Measurements from ENCODE around the gene TROAP.
A peak's percentile ranks its signal among the peaks of the same experiment; 100 is the strongest.
"Not testable (repeated sequence)": the region's sequence is repeated elsewhere in the genome, so short reads cannot be mapped to it uniquely, and the experiment has no call there.

TROAP gene

GRCh38 chr12:49330631-49331379 lies 7.8 kb downstream of the TROAP start:
- DNase-seq (ENCODE audit: low read depth in 2 of 2): no peak

DNA sequence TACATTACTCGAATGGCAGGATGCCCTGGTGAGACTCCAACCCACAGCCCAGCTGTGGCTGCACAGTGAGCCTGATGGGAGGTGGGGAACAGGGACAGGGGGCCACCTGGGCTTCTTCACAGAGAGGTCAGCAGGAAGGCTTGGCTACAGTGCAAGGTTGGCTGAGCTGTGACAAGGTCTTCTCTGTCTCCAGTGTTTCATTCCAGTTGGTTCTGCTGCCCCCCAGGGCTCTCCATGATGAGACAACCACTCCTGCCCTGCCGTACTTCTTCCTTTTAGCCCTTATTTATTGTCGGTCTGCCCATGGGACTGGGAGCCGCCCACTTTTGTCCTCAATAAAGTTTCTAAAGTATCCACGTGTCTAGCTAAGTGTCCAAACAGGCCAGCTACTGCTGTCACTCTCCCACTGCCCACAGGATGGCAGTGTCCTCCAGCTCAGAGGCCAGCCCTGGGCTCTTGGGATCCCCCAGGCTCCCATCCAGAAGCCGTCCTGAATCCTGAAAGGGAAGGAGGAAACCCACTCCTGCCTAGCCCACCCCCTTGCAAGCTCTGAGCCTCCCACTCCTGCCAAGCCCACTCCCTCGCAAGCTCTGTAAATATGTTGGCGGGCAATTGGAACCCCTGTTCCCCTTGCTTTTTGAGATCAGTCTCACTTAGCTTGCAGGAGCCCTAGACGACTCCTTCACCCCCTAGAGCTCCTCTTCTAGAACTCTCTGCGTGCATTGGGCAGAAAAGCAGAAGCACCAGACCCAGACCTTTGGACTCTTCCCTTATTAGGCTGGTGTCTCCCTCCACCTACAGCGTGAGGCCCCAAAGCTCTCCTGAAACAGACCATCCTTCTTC lies 8.5 kb downstream of the TROAP start:
- no peak for DNase-seq (ENCODE audit: low read depth in 2 of 2)

DNA sequence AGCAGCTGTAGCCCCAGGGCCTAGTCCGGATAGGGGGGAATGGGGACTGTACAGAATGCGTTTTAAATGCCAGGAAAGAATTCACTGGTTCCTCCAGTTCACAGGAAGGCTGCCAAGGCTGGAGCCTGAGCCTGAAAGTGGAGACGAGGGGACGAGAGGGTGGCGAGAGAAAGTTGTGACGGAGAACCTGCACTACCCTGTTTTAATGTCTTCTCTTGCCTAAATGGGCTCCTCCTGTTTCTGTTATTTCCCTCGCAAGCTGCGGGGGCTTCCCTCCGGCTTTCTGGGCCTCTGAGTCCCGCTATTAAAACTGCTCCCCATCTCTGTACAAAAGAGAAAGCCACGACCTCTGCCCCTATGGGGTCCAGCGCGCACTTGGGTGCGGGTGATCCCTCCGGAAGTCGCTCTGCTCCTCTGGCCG lies 9.4 kb downstream of the TROAP start:
- DNase-seq (ENCODE audit: low read depth in 2 of 2): no peak

DNA sequence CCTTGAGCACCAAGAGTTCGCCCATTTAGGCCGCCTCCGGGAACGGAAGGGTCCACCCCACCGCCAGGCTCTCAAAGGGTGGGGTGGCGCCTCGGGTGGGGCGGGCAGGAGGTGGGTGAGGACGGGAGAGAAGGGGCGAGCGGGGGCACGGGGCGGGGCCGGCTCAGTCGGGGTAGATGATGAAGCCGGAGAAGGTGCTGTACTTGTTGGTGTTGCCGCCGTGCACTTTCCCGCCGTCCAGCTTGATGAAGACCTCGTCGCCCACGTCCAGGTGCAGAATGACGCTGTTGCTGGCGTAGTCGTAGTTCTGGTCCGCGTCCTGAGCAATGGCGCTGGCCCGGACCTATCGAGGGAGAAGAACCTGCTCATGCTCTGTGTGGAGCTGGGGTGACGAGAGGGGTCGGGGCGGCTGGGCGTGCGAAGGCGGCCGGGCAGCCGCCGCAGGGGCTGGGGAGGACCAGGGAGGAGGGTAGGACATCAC lies 9.9 kb downstream of the TROAP start:
- no peak for DNase-seq (ENCODE audit: low read depth in 2 of 2)

DNA sequence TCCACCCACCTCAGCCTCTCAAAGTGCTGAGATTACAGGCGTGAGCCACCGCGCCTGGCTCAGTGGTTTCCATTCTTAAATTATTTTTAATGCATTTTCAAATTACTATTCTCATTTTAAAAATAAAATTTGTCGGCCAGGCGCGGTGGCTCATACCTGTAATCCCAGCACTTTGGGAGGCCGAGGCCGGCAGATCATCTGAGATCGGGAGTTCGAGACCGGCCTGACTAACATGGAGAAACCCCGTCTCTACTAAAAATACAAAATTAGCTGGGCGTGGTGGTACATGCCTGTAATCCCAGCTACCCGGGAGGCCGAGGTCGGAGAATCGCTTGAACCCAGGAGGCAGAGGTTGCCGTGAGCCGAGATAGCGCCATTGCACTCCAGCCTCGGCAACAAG lies 10.7 kb downstream of the TROAP start:
- DNase-seq (ENCODE audit: low read depth in 2 of 2): not testable (repeated sequence)

GRCh38 chr12:49334226-49334625 lies 11.2 kb downstream of the TROAP start:
- DNase-seq (ENCODE audit: low read depth in 2 of 2): no peak

DNA sequence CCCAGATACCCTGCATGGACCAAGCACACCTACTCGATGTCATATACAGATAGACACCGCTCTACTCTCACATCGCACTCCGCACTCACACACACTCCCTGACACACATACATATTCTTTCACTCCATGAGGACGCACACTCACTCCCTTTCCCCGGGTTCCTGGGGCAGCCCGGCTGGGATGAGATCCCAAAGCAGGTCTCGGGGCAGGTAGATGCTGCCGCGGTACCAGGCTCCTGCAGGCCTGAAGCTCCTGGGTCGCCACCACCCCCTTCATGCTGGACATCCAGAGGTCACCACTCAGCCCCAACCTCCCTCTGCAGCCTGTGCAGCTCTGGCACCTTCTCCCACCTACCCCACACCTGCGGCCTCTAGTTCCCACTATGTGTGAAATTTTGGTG lies 11.6 kb downstream of the TROAP start:
- DNase-seq (ENCODE audit: low read depth in 2 of 2): no peak

DNA sequence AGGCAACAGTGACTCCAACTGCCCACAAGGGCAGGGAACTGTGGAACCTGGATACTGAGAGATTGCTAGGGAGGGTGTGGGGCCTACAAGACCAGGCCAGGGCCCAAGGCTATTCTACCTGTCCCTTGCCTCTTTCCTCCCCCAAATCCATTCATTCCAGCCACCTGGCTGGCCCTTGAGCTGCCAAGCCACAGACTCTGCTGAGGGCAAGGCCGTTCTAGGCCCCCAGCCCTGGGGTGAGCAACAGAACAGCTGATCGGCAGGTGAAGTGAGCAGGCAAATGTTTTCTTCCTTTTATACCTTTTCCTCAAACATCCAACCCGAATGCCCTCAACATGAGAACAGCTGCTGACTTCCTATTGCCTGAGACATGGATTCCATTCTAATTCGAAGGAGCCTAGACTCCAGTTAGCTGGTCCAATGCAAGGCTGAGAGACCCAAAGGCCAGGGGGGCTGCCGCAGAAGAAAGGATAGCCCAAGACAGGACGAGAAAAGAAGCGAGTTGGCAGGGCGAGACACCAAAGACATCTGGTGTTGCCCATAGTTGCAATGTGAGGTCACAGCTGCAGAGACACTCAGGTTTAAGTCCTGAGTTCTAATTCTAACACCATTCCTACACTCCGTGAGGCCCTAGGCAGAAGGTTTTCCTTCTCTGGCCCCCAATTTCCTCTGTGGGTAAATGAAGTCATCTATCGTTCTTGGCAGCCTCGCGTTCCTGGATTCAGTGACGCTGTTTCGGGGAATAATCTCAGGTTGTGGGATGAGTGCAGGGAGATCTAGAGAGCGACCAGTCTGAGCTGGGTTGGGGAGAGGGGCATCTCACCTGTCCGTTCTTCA lies 12.3 kb downstream of the TROAP start:
- DNase-seq (ENCODE audit: low read depth in 2 of 2): no peak

GRCh38 chr12:49335955-49336644 lies 13.0 kb downstream of the TROAP start:
- DNase-seq (ENCODE audit: low read depth in 2 of 2): no peak

DNA sequence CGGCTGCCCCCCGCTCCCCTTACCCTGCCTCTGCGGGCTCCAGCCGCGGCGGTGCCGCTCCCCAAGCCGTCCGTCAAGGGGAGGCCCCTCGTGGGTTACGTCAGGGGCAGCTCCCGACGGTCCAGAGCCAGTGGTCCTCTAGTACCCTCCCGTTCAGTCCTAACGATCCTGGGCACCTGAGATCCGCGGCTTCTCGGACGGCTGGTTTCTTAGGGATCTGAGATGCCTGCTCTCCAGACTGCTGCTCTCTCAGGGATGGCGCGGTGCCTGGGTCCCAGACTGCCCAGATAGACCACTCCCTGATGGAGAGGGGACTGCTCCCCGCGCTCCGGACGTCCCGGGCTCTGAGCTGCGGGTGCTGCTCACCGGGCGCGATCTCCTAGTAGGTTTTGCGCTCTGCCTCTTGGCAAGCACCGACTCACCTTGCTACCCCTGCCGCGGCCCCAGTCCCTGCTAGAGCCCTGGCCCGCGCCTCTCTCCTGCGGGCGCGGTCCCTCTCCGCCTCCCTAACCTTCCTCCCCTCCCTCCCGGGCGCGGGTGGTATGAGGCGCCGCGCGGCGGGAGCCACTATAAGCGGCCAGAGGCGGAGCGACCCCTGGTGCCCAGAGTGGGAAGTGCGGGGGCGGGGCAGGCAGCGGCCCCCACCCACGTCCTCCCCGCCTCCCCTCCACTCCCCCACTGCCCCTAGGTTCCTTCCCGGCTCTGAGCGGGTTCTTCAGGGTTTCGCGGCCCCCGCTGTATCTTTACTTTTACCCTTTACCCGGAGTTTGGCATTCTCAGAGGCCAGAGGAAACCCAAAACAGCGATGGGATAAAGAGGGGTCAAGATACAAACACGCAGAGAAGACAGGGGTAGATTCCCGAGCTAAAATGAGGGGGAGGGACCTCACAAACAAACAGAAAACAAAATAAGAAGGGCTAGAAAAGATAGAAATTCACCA lies 13.9 kb downstream of the TROAP start, which contains the start of gene C1QL4:
Gene C1QL4 (minus strand): TSS at position 544 of the 940 bp plus-strand sequence. CDS start 711 bp downstream, outside the sequence.
- DNase-seq (ENCODE audit: low read depth in 2 of 2): peak; percentile 72 to 76

GRCh38 chr12:49338830-49339463 lies 15.9 kb downstream of the TROAP start:
- DNase-seq (ENCODE audit: low read depth in 2 of 2): no peak

DNA sequence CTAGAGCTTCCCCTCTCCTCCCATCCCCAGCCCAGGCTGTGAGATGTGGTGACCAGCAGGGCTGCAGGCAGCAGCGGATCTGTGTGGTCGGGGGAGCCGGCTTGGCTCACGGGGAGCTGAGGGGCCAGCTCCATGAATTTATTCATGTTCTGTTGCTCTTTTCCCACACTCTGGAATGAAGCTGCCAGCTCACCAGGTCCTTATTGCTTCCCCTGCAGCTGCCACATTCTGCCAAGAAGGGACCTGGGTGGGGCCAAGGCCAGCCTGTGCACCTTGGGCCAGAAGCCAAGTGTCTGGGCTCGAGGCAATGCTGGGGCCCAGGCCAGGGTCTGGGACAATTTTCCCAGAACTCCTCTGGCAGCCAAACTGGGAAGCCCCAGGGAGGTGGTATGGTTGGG lies 16.4 kb downstream of the TROAP start:
- no peak for DNase-seq (ENCODE audit: low read depth in 2 of 2)

GRCh38 chr12:49340095-49340870 lies 17.2 kb downstream of the TROAP start:
- no peak for DNase-seq (ENCODE audit: low read depth in 2 of 2)

DNA sequence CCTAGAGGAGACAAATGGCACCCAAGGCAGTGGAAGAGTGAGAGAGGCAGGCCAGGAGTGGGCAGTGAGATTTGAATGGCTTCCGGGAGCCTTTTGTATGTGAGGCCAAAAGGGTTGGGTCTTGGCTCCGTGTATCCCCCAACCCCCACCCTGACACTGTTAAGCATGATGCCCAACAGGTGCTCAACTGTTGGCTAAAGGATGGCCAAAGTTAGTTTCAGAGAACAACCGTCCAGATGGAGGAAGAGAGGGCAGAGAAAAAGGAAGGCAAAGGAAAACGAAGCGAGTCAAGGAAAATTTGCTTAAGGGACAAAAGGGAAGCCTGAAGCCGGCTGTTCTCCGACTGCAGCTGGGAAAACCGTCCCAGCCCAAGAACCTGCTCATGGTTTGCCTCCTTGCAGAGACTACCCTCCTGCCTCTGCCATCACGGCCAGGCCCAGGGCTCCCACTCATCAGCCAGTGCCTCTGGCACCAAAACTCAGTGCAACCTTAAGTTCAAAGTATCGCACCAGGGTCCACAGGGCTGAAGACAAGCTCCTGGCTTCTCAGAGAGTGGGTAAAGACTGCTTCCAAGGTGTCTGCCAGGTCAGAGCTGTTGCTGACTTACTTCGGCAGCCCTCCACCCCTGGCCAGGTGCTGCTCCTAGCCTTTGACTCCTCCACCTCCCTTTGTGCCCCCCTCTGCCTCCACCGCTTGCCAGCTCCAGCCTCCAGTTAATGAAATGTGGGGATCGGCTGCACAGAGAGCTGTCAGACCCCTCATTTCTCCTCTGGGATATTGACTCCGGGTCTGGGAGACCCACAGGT lies 18.1 kb downstream of the TROAP start:
- DNase-seq (ENCODE audit: low read depth in 2 of 2): no peak

- DNase-seq (ENCODE audit: low read depth in 2 of 2): no peak
Measured at GRCh38 chr12:49341777-49342065, 18.7 kb downstream of the TROAP start.

DNA sequence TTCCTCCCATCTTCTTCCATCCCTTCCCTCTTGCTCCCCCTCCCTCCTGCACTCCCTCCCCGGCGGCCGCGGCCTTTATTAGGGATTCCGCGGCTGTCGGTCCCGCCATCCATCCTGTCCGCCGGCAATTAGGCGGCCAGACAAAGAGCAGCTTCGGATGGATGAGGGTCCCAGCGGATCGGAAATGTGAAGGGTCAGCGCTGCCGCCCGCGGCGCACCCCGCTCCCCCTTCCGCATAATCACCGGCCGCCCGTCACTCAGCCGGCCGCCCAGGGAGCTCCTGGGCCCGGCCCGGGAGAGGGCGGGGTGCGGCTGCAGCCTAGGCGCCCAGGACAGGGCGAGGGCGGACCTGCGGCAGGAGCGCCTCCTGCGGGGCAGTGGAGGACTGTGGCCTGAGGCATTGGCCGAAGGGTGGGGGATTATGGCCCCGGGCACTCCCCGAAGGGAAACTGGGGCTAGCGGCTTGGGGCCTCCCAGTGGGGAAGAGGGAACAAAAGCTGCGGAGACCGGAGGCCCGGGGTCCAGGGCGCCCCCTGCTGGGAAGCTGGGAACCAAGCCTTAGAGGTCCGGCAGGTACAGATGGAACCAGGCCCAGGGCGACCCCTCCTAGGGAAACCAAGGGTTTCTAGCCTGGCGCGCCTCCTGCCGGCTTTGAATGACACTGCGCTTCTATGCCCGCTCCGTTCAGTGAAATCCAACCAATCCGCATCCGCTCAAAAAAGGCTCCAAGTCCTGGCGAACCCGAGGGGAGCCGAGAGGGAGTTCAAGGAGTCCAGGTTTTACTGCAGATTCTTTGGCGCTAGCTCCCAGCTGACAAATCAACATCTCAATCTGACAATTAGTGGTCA lies 19.2 kb downstream of the TROAP start:
- peak; percentile 44 for DNase-seq (ENCODE audit: low read depth in 2 of 2)
